Stimulated activated CD4-positive, alpha-beta T cell treated with anti-CD3 and anti-CD28 coated beads, Interleukin-4, amount 100 ng/mL, for 1 hour (primary cell): Measurements from ENCODE around the gene LSM14B.
A peak's percentile ranks its signal among the peaks of the same experiment; 100 is the strongest.
"Not testable (repeated sequence)": the region's sequence is repeated elsewhere in the genome, so short reads cannot be mapped to it uniquely, and the experiment has no call there.

Source experiments
- DNase-seq: peaks from one replicate; pipeline ENCODE4 v3.0.0-alpha.2; 2020

The LSM14B gene

DNA sequence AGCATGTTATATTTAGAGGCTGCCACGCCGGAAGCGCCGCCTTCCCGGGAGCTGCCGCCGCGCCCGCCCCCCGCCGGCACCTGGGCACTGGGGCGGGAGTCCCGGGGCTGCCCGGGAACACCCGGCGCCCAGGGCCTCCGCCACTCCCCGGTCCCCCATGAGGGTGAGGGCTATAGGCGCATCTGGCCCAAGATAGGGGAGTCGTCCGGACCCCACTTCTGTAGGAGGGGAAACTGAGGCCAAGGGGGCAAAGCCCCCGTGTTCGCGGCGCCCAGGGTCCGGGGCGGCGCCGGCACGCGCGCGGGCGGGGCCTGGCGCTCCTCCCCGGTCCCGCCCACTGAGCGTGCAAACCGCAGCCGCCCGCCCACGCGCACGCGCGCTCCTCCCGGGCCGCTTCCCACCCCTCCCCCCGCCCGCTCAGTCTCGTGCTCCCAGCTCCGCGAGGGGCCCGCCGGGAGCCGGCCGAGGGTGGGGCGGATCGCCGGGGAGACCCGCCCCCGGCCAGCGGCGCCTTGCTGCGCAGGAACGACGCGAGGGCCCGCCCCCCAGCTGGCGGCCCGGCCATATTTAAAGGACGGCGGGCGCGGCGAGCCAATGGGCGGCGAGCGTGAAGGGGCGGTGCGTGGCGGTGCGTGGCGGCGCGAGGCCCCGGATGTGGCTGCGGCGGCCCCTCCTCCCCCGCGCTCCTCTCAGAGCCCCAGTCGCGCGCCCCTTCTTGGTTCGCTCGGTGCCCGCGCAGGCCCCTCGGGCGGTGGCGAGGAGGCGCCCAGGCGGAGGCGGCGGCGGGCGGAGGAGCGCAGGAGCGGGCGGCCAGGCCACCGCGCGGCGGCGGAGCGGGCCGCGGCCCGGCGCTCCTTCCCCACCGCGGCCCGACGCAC lies at the start of gene LSM14B:
Gene LSM14B (plus strand): TSS at position 700 of the 878 bp plus-strand sequence. CDS start 192 bp downstream, outside the sequence.
- peak; percentile 99 for DNase-seq

- no peak for DNase-seq
Measured at GRCh38 chr20:62073323-62073722, 49.0 kb upstream of the LSM14B start.

- no peak for DNase-seq
Measured at GRCh38 chr20:62079166-62079565, 43.1 kb upstream of the LSM14B start.

DNA sequence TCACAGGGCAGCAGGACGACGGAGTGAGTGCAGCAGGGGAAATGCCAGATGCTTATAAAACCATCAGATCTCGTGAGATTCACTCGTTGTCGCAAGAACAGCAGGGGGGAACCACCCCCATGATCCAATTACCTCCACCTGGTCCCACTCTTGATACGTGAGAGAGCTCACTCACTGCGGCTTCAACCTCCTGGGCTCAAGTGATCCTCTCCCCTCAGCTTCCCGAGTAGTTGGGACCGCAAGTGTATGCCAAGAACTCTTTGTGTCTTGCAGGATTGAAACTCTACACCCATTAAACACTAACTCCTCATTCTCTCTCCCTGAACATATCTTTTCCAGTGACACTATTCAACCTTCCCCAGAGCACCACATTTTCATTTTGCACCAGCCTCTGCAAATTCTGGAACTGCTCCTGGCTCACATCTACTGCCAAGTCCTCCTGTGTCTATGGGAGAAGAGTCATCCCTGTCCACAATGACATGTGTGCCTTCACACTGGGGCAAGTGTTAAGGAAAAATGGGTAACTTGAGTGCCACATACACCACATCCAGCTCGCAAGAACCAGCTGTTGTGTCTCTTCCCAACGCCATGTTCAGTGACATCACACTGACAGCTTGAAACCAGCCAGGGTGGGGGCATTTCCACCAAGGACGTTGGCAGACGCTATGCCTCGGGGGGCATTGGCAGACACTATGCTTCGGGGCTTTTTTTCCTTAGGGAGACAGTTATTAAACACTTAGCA lies 41.9 kb upstream of the LSM14B start:
- no peak for DNase-seq

GRCh38 chr20:62083312-62083711 lies 39.0 kb upstream of the LSM14B start:
- no peak for DNase-seq

DNA sequence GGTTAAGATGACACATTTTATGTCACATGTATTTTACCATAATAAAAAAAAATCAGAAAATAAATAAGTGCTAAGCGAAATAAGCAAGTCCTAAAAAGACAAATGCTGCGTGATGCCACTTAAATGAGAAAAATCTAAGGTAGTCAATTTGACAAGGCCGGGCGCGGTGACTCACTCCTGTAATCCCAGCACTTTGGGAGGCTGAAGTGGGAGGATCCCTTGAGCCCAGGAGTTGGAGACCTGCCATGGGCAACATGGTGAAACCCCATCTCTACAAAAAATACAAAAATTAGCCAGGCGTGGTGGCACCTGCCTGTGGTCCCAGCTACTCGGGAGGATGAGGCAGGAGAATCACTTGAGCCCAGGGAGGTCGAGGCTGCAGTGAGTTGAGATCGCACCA lies 38.1 kb upstream of the LSM14B start:
- not testable (repeated sequence) for DNase-seq

- DNase-seq: no peak
Measured at GRCh38 chr20:62085206-62085605, 37.1 kb upstream of the LSM14B start.

DNA sequence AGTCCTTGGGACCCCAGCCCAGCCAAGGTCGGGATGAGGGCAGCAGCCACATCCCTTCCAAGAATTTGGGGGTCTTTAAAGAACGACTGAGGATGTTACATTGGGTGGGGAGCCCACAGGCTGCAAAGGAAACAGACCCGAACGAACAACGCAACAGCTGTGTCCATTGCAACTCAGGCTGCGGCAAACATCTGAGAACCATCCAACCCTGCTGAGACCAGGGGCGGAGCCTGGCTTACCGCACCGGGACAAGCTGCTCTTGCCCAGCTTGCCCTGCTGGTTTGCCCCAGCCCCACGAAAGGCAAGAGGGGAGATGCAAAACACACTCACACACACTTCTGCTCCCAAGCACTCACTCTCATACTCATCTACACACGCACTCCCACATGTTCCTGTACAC lies 35.0 kb upstream of the LSM14B start:
- DNase-seq: no peak

GRCh38 chr20:62087632-62088031 lies 34.6 kb upstream of the LSM14B start:
- DNase-seq: no peak

DNA sequence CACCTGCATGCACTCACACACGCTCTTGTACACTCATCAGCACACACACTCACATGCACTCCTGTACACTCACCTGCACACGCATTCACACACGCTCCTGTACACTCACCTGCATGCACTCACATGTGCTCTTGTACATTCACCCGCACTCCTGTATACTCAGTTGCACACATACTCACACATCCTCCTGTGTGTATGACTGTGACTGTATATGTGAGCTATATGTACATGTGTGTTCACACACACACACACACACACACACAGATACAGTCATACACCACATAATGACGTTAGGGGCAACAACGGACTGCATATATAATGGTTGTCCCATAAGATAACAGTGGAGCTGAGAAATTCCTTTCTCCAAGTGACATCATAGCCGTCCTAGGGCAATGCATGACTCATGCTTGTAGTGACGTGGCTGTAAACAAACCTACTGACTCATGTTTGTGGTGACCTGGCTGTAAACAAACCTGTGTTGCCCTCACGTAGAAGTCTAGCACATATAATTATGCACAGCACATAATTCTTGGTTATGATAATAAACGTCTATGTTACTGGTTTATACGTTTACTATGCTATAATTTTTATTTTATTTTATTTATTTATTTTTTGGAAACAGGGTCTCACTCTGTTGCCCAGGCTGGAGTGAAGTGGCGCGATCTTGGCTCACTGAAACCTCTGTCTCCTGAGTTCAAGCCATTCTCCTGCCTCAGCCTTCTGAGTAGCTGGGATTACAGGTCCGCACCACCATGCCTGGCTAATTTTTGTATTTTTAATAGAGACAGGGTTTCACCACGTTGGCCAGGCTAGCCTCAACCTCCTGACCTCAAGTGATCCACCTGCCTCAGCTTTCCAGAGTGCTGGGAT lies 33.8 kb upstream of the LSM14B start:
- no peak for DNase-seq

DNA sequence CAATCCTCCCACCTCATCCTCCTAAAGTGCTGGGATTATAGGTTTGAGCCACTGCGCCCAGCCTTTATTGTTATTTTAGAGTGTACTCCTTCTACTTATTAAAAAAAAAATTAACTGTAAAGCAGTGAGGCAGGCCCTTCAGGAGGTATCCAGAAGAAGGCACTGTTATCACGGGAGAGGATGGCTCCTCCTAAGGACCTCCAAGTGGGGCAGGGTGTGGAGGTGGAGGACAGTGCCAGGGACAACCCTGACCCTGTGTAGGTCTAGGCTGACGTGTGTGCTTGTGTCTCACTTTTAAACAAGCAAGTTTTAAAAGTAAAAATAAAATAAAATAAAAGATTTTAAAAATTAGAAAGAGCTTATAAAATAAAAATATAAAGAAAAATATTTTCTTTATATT lies 32.9 kb upstream of the LSM14B start:
- no peak for DNase-seq

GRCh38 chr20:62096421-62097380 lies 25.6 kb upstream of the LSM14B start:
- DNase-seq: no peak

DNA sequence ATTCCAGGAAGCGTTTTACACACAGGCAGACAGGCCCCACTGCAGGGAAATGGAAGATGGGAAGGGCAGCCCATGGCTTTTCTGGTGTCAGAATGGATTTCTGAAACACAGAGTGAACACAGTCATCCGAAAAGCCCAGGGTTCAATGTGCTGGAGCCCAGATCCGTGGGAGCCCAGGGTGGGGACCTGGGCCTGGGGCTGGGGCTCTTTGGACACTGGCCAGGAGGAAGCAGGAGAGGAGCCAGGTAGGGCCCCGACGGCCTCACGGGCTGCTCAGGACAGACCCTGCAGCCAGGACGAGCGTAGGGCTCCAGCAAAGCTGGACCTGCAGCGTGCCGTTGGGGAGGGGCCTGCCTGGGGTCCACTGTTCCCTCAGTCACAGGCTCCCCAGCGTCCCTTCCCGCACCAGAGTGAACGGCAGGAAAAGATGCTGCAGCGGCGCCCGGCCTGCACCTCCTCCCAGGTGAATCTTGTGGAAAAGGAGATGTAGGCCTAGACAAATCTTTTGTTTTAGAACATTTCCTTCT lies 24.3 kb upstream of the LSM14B start:
- DNase-seq: no peak

GRCh38 chr20:62101078-62101477 lies 21.2 kb upstream of the LSM14B start:
- no peak for DNase-seq

GRCh38 chr20:62103508-62104233 lies 18.6 kb upstream of the LSM14B start:
- DNase-seq: no peak

GRCh38 chr20:62104234-62104789 lies 18.0 kb upstream of the LSM14B start:
- DNase-seq: no peak

DNA sequence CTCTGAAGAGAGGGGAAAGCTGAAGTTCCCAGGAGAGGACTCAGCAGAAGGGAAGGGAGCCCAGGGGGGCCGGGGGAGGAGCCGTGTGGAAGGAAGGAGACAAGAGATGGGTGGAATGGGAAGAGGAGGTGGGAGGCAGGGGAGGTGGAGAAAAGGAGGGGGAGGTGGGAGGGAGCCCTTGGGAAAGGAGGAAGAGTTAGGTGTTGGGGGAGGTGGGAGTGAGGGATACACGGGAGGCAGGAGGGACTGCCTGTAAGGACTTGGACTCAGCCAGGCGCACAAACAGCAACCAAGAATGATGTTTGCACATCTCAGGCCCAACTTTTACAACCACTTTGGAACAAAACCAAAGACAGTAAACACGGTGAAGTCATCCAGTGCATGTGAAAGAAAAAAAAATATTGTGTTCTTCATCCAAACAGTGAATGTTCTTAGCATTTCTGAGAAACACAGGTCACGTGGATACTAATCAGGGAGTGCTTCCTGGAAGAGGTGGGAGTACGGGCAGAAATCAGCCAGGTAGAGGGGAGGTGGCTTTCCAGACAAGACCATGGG lies 17.4 kb upstream of the LSM14B start:
- no peak for DNase-seq

- DNase-seq: no peak
Measured at GRCh38 chr20:62105592-62105991, 16.7 kb upstream of the LSM14B start.

- DNase-seq: no peak
Measured at GRCh38 chr20:62111148-62111547, 11.1 kb upstream of the LSM14B start.

DNA sequence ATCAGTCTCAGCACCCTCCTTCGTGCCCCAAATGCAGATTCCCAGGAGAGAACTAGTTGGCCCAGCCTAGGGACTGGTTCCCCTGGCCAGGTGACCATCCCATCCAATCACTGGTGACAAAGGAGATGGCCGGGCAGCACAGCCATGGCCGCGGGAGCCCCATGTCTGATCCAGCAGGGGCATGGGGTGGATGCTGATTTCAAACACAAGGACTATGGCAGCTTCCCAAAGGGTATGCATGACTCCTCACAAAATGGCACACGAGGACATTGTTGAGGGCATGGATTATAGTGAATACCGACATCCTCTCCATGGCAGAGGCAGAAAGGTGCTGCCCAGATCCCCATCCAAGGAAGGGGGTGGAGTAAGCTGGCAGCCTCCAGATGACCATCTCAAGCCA lies 9.9 kb upstream of the LSM14B start:
- DNase-seq: no peak
